A673 (cell line): ENCODE data around the gene MAP1LC3B2. TPM values are rescaled to one million over a fixed set of nuclear protein-coding genes. Genes with fewer than 3 reads are reported as not detected.
"Not testable (repeated sequence)": the region's sequence is repeated elsewhere in the genome, so short reads cannot be mapped to it uniquely, and the experiment has no call there.

Experiments
- BruUV-seq: library from RNA; stranded (reverse); fragments of 400-500 nt; replicated peaks from 2 replicates; lab custom pipeline; 2021; lab: Mats Ljungman, UMichigan
- CTCF ChIA-PET: fragments of 300-600 bp; sonication (Branson Sonifier 250); formaldehyde crosslinking; loops from one replicate; lab custom pipeline; 2022; ENCODE audit warnings: antibody characterized with exemption; lab: Charles Lee
- POLR2A ChIA-PET: fragments of 300-600 bp; sonication (Branson Sonifier 250); formaldehyde crosslinking; loops from one replicate; lab custom pipeline; 2022; ENCODE audit warnings: antibody characterized with exemption; ENCODE audit not compliant: low non-redundant PET; lab: Charles Lee
- DNase-seq: peaks from one replicate; pipeline ENCODE4 v3.0.0-alpha.2; 2015; ENCODE audit warnings: low spot score
- H3K27ac ChIP-seq: fragments of 200-600 bp; sonication (generic); 2 replicates; pipeline ENCODE4 v1.5.1; 2016; ENCODE audit warnings: mixed run types, low read depth, mild to moderate bottlenecking, mixed read lengths, antibody characterized with exemption, low read length; ENCODE audit not compliant: poor library complexity, severe bottlenecking
- H3K27me3 ChIP-seq: fragments of 200-600 bp; sonication (generic); replicated peaks from 2 replicates; pipeline ENCODE4 v1.6.1; 2017; ENCODE audit warnings: mixed run types, low read depth, mild to moderate bottlenecking, mixed read lengths, antibody characterized with exemption, low read length; ENCODE audit not compliant: insufficient read depth, poor library complexity
- H3K36me3 ChIP-seq: fragments of 200-600 bp; sonication (generic); 2 replicates; pipeline ENCODE4 v1.6.1; 2016; ENCODE audit warnings: mixed run types, mild to moderate bottlenecking, mixed read lengths, antibody characterized with exemption, low read length; ENCODE audit not compliant: insufficient read depth, poor library complexity, severe bottlenecking
- H3K4me1 ChIP-seq: fragments of 200-600 bp; sonication (generic); 2 replicates; pipeline ENCODE4 v1.6.1; 2017; ENCODE audit warnings: mixed run types, mild to moderate bottlenecking, mixed read lengths, antibody characterized with exemption, low read length; ENCODE audit not compliant: insufficient read depth, poor library complexity, severe bottlenecking
- H3K4me3 ChIP-seq: fragments of 200-600 bp; sonication (generic); 2 replicates; pipeline ENCODE4 v1.5.1; 2016; ENCODE audit warnings: low read depth, mixed run types, mild to moderate bottlenecking, mixed read lengths, low read length; ENCODE audit not compliant: poor library complexity, severe bottlenecking
- H3K9me3 ChIP-seq: fragments of 200-600 bp; sonication (generic); 2 replicates; pipeline ENCODE4 v1.6.1; 2016; ENCODE audit warnings: mixed run types, low read depth, mild to moderate bottlenecking, mixed read lengths, antibody characterized with exemption, low read length; ENCODE audit not compliant: poor library complexity, severe bottlenecking
- CTCF ChIP-seq: fragments of 300-800, 200-600 bp; sonication (generic); conservative IDR thresholded peaks from 2 replicates; pipeline ENCODE4 v1.5.1; 2017; ENCODE audit warnings: low read depth, mild to moderate bottlenecking, antibody characterized with exemption, low read length, moderate library complexity, mixed read lengths
- EZH2 ChIP-seq: fragments of 200-600 bp; sonication (generic); IDR thresholded peaks from 2 replicates; pipeline ENCODE4 v1.6.1; 2017; ENCODE audit warnings: borderline replicate concordance, low read depth, mild to moderate bottlenecking, mixed read lengths, antibody characterized with exemption, low read length; ENCODE audit not compliant: poor library complexity, severe bottlenecking
- intact Hi-C: fragments of 100-400 bp; cut with micrococcal nuclease; formaldehyde crosslinking; loops from one replicate; pipeline ENCODE4 v1.10.0; 2022; ENCODE audit not compliant: unreplicated experiment
- total RNA-seq: library from RNA; stranded (reverse); gene quantifications from 2 replicates; pipeline ENCODE4 v1.2.3, GENCODE V29; 2021

The MAP1LC3B2 gene
- total RNA-seq, 1 experiment from 2014 or later, result 1.7 TPM

DNA sequence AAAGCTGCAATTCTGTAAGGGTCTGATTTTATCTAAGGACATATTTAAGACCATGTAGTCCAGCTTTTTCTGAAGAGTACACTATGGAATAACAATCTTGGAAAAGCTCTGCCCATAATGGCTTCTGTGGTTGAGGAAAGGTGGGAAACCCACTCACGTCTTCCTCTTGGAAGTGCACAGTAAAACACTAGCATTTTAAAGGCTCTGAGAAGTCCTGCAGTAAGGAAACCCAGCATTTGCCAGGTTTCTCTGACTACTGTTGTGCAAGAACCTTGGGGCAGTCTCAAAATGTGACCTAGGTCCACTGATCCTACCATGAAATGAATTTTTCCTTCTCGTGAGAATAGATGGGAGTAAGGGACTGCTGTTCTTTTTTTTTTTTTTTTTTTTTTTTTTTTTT is 11.9 kb downstream of the MAP1LC3B2 start:
- ChIA-PET CTCF (interaction anchor here (0.6 kb wide), 1 partner anchor 103 kb away, joined by 3 read pairs; no protein-coding TSS in a partner anchor), POLR2A (no interaction called here)
- intact Hi-C loops, result no loop called here
- Histone ChIP-seq H3K4me1 (no peaks in the 10 kb centered on the region), H3K27ac (no peak overlapping the region), H3K4me3 (no peak overlapping the region), H3K9me3 (no peaks in the 10 kb centered on the region), H3K27me3 (no peaks in the 10 kb centered on the region), H3K36me3 (no peaks in the 10 kb centered on the region)
- TF ChIP-seq EZH2 (no peak), CTCF (no peak)
- DNase-seq, result no peak
- no TSS peak for BruUV-seq

- H3K36me3 ChIP-seq, result no peaks in the 10 kb centered on the region
- no peaks in the 10 kb centered on the region for H3K9me3 ChIP-seq
- no TSS peak for BruUV-seq
- CTCF ChIA-PET, result no interaction called here
- H3K4me1 ChIP-seq, result no peaks in the 10 kb centered on the region
- H3K27ac ChIP-seq, result no peak overlapping the region
- no peaks in the 10 kb centered on the region for H3K27me3 ChIP-seq
- DNase-seq, result no peak
- intact Hi-C loops, result no loop called here
- no peak overlapping the region for H3K4me3 ChIP-seq
- no peak for TF ChIP-seq CTCF
- TF ChIP-seq EZH2, result no peak
- POLR2A ChIA-PET, result no interaction called here
Observed at GRCh38 chr12:116573776-116574175, 14.6 kb downstream of the MAP1LC3B2 start.

DNA sequence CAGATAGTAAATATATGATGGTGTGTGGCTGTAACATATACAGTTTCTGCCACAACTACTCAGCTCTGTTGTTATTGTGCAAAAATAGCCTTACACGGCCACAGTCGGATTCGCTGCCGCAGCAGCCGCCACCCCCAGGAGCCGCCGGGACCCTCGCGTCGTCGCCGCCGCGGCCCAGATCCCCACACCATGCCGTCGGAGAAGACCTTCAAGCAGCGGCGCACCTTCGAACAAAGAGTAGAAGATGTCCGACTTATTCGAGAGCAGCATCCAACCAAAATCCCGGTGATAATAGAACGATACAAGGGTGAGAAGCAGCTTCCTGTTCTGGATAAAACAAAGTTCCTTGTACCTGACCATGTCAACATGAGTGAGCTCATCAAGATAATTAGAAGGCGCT is 16.6 kb downstream of the MAP1LC3B2 start:
- H3K4me1 ChIP-seq, POLR2A ChIA-PET, intact Hi-C loops, H3K9me3 ChIP-seq, CTCF ChIA-PET, DNase-seq, H3K27ac ChIP-seq, H3K36me3 ChIP-seq, H3K4me3 ChIP-seq, H3K27me3 ChIP-seq, BruUV-seq: not testable (repeated sequence)

DNA sequence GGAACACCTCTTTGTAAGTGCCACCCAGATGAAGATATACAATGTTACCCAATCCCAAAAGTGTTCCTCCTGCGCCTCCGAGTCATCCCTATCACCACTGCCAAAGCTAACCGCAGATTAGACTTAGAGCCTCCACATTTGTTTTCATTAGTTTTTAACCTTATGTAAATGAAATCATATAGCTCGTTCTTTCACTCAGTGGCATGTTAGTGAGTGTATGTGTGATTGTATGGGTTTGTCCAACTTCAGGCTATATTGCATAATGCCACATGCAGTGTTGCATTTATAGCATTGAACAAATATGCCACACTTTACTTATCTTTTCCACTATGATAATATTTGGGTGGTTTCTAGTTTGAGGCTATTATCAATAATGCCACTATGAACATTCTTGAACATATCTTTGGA is 18.0 kb downstream of the MAP1LC3B2 start:
- ChIA-PET CTCF (no interaction called here), POLR2A (no interaction called here)
- H3K4me1 ChIP-seq, result peaks cover under 1% of the 10 kb centered on the region
- intact Hi-C loops, result no loop called here
- H3K27ac ChIP-seq, result no peak overlapping the region
- H3K36me3 ChIP-seq, result no peaks in the 10 kb centered on the region
- H3K9me3 ChIP-seq, result no peaks in the 10 kb centered on the region
- no peak for DNase-seq
- no TSS peak for BruUV-seq
- TF ChIP-seq EZH2 (no peak), CTCF (no peak)
- no peak overlapping the region for H3K4me3 ChIP-seq
- H3K27me3 ChIP-seq, result no peaks in the 10 kb centered on the region
